GM10847 (cell line): ENCODE data around the gene TRAF5.

ENCODE experiments used
- POLR2A ChIP-seq: IDR thresholded peaks from 2 replicates; pipeline ENCODE4 v1.6.1; 2011; ENCODE audit not compliant: insufficient read length; ENCODE audit errors: extremely low read depth

The TRAF5 gene

GRCh38 chr1:211377539-211378450, 51.2 kb downstream of the TRAF5 start:
- no peak for TF ChIP-seq POLR2A

GRCh38 chr1:211378844-211379243, 52.2 kb downstream of the TRAF5 start:
- no peak for TF ChIP-seq POLR2A

- no peak for TF ChIP-seq POLR2A
Observed at GRCh38 chr1:211379446-211379845, 52.8 kb downstream of the TRAF5 start.

GRCh38 chr1:211381481-211382181, 55.0 kb downstream of the TRAF5 start:
- no peak for TF ChIP-seq POLR2A

- TF ChIP-seq POLR2A = no peak
Observed at GRCh38 chr1:211382182-211382713, 55.6 kb downstream of the TRAF5 start.

GRCh38 chr1:211382714-211383480, 56.3 kb downstream of the TRAF5 start:
- peak; percentile 96 for TF ChIP-seq POLR2A

GRCh38 chr1:211384524-211384923, 57.9 kb downstream of the TRAF5 start:
- TF ChIP-seq POLR2A = no peak

GRCh38 chr1:211386921-211387320, 60.3 kb downstream of the TRAF5 start:
- no peak for TF ChIP-seq POLR2A

- TF ChIP-seq POLR2A = no peak
Observed at GRCh38 chr1:211393203-211393602, 66.6 kb downstream of the TRAF5 start.

GRCh38 chr1:211411639-211412038, 85.0 kb downstream of the TRAF5 start:
- TF ChIP-seq POLR2A = no peak

- no peak for TF ChIP-seq POLR2A
Observed at GRCh38 chr1:211415700-211416099, 89.1 kb downstream of the TRAF5 start.

GRCh38 chr1:211420389-211420788, 93.8 kb downstream of the TRAF5 start:
- TF ChIP-seq POLR2A = no peak

GRCh38 chr1:211420845-211421454, 94.3 kb downstream of the TRAF5 start:
- TF ChIP-seq POLR2A = no peak

GRCh38 chr1:211424018-211424417, 97.4 kb downstream of the TRAF5 start:
- TF ChIP-seq POLR2A = no peak
